NB4 (cell line): Measurements from ENCODE around the gene FOXL2.

Experiments used
- DNase-seq: peaks from one replicate; pipeline ENCODE4 v3.0.0; 2010; ENCODE audit warnings: low read depth
- H3K4me3 ChIP-seq: one replicate; pipeline ENCODE4 v1.5.1; 2011; ENCODE audit warnings: mild to moderate bottlenecking, low read depth, low read length, moderate library complexity
- MAX ChIP-seq: IDR thresholded peaks from 2 replicates; pipeline ENCODE4 v1.6.1; 2011; ENCODE audit warnings: low read depth, low read length
- MYC ChIP-seq: IDR thresholded peaks from 2 replicates; pipeline ENCODE4 v1.6.1; 2011; ENCODE audit warnings: low read depth, low read length
- POLR2A ChIP-seq: IDR thresholded peaks from 2 replicates; pipeline ENCODE4 v1.6.1; 2011; ENCODE audit warnings: mild to moderate bottlenecking; ENCODE audit not compliant: insufficient read length; ENCODE audit errors: extremely low read depth
- TF ChIP-seq, protein P1 (sequence below): IDR thresholded peaks from one replicate; pipeline ENCODE4 v1.5.1; 2012; ENCODE audit warnings: low read depth, low read length

FOXL2 gene

GRCh38 chr3:138976047-138976446, 29.1 kb upstream of the FOXL2 start:
- DNase-seq: no peak
- no peak overlapping the region for H3K4me3 ChIP-seq
- TF ChIP-seq POLR2A (no peak), MYC (no peak), MAX (no peak)
- TF ChIP-seq, protein P1, sequence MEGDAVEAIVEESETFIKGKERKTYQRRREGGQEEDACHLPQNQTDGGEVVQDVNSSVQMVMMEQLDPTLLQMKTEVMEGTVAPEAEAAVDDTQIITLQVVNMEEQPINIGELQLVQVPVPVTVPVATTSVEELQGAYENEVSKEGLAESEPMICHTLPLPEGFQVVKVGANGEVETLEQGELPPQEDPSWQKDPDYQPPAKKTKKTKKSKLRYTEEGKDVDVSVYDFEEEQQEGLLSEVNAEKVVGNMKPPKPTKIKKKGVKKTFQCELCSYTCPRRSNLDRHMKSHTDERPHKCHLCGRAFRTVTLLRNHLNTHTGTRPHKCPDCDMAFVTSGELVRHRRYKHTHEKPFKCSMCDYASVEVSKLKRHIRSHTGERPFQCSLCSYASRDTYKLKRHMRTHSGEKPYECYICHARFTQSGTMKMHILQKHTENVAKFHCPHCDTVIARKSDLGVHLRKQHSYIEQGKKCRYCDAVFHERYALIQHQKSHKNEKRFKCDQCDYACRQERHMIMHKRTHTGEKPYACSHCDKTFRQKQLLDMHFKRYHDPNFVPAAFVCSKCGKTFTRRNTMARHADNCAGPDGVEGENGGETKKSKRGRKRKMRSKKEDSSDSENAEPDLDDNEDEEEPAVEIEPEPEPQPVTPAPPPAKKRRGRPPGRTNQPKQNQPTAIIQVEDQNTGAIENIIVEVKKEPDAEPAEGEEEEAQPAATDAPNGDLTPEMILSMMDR: no peak

DNA sequence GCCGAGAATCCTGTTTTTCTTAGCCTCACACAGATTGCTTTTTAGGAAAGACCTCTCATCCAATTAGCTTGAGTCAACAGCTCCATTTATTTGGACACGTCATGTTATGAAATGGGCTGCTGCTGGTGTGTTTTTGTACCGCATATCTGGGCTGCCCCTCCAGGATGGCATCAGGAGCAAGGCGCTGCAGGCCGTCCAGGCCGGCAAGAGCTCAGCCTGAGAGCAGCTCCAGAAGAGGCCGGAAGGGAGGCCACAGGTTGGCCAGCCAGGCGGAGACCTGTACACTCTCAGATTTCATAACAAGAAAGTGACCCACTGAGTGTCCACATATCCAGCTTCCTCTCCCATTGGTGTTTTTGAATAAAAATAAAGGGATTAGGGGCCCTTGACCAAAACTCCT, 28.4 kb upstream of the FOXL2 start:
- no peak overlapping the region for H3K4me3 ChIP-seq
- TF ChIP-seq MAX (no peak), POLR2A (no peak), MYC (no peak)
- TF ChIP-seq, protein P1: no peak
- DNase-seq: no peak

GRCh38 chr3:138974462-138974861, 27.5 kb upstream of the FOXL2 start:
- no peak overlapping the region for H3K4me3 ChIP-seq
- DNase-seq: peak; percentile 28
- no peak for TF ChIP-seq MAX
- TF ChIP-seq POLR2A: no peak
- TF ChIP-seq, protein P1: no peak
- TF ChIP-seq MYC: no peak

DNA sequence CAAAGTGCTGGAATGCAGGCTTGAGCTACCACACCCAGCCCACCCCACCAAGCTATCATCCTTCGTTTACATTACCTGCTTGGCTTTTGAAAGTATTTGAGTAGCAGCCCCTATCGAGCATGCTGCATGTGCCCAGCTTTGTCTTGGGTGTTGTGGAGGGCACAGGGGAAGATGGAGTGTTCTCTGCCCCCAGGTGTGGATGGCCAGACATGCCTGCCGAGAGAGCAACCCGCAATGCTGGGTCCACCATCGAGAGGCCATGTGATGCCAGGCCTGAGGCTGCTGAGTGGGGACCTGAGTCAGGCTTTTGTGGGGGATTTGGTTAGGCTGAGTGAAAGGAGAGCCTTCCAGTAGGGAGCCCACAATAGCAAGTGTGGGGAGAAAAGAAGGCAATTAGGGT, 26.0 kb upstream of the FOXL2 start:
- H3K4me3 ChIP-seq: no peak overlapping the region
- no peak for TF ChIP-seq MAX
- TF ChIP-seq, protein P1: no peak
- no peak for TF ChIP-seq MYC
- TF ChIP-seq POLR2A: no peak

DNA sequence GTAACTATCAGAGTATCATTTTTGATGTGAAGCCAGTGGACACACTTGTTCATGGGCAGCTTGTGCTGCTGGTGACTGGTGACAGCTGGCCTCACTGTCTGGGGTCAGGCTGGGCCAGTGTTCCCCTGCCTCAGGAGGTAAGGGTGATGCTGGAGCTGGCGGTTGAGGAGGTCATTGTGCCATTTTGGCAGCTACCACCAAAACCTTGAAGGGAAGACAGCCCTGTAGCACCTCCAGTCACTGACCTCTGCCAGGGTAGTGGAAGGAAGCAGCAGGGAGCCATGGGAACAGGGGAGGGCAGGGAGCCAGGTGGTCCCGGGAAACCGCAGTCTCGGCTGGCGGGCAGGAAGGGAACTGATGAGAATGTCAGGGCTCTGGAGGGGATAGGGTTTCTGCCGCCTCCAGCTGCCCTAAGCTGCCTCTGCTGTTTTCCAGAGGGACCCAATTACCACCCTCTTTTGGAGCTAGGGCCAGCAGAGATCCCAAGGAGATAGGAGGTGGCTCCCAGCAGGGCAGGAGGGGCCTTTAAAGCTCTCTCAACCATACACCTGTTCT, 24.9 kb upstream of the FOXL2 start:
- no peak for TF ChIP-seq POLR2A
- TF ChIP-seq, protein P1: no peak
- TF ChIP-seq MAX: no peak
- no peak for TF ChIP-seq MYC
- H3K4me3 ChIP-seq: no peak overlapping the region
- DNase-seq: no peak

More for the DNA sequence above, 26.0 kb upstream of the FOXL2 start:
- no peak for DNase-seq

DNA sequence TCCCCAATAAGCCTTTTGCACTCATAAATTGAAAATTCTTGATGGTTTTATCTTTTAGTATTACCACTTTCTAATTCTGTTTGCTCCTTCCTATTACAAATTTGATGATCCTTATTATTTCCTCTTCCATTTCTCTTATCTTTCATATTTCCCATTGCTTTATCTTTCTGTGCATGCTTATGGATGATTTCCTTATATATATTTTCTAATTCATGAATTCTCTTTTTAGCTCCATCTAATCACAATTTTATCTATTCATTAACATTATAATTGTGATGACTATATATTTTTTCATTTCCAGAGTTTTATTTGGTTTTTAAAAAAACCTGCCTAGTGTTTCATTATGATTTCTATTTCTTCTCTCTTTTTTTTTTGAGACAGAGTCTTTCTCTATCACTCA, 18.0 kb upstream of the FOXL2 start:
- no peak overlapping the region for H3K4me3 ChIP-seq
- TF ChIP-seq MAX (no peak), MYC (no peak), POLR2A (no peak)
- TF ChIP-seq, protein P1: no peak
- DNase-seq: no peak
